ENCODE results near the gene DNAJB6. TPM values are rescaled to one million over a fixed set of nuclear protein-coding genes. Genes with fewer than 3 reads are reported as not detected.

The DNAJB6 gene
- total RNA-seq, 2 experiments from 2014 or later: 56.4 to 65.9 TPM

DNA sequence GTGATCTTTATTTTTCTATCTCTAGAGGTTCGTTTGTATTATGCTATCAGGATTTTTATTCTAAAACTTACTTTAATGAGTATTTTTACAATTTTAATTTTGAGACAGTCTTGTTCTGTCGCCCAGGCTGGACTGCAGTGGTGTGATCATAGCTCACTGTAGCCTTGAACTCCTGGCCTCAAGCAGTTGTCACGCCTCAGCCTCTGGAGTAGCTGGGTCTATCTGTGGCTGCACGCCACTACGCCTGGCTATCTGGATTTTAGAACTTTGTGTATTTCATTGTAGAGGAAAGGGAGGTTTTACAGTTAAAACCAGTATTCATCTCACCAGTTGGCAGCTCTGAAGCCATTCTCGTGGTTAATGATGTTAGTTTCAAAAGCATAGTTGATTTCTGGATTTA lies 25.9 kb downstream of the DNAJB6 start:
- Histone ChIP-seq H3K36me3 (ENCODE audit: insufficient read depth, low read length) (peaks cover 100% of the 10 kb centered on the region), H3K79me2 (ENCODE audit: insufficient read depth, low read depth, low read length) (peaks cover 62% of the 10 kb centered on the region), H2AFZ (ENCODE audit: low read length) (no peak overlapping the region), H3K9me3 (ENCODE audit: low read length) (no peaks in the 10 kb centered on the region), H3K4me3 (ENCODE audit: low read depth, low read length, poor library complexity, severe bottlenecking) (no peak overlapping the region), H3K9me2 (ENCODE audit: insufficient read depth, low read length) (no peaks in the 10 kb centered on the region), H3K27ac (ENCODE audit: low read depth, low read length, poor library complexity, severe bottlenecking) (no peak overlapping the region), H3K4me2 (ENCODE audit: low read length) (no peak overlapping the region), H4K20me1 (ENCODE audit: insufficient read depth, low read length) (peaks cover 15% of the 10 kb centered on the region), H3K4me1 (ENCODE audit: insufficient read depth, low read length, poor library complexity, severe bottlenecking) (no peaks in the 10 kb centered on the region)
- ChIA-PET CTCF (ENCODE audit: unreplicated experiment) (no interaction called here), POLR2A (no interaction called here)
- intact Hi-C loops (cut with micrococcal nuclease; ENCODE audit: unreplicated experiment): no loop called here
- no peak for DNase-seq (ENCODE audit: low spot score)
- TF ChIP-seq, protein P1, sequence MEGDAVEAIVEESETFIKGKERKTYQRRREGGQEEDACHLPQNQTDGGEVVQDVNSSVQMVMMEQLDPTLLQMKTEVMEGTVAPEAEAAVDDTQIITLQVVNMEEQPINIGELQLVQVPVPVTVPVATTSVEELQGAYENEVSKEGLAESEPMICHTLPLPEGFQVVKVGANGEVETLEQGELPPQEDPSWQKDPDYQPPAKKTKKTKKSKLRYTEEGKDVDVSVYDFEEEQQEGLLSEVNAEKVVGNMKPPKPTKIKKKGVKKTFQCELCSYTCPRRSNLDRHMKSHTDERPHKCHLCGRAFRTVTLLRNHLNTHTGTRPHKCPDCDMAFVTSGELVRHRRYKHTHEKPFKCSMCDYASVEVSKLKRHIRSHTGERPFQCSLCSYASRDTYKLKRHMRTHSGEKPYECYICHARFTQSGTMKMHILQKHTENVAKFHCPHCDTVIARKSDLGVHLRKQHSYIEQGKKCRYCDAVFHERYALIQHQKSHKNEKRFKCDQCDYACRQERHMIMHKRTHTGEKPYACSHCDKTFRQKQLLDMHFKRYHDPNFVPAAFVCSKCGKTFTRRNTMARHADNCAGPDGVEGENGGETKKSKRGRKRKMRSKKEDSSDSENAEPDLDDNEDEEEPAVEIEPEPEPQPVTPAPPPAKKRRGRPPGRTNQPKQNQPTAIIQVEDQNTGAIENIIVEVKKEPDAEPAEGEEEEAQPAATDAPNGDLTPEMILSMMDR (conservative IDR thresholded peaks at IDR 0.05; ENCODE audit: low read length): no peak
- TF ChIP-seq EZH2phosphoT487 (IDR thresholded peaks at IDR 0.05; ENCODE audit: borderline replicate concordance, low read depth, low read length): no peak
- BruUV-seq (replicated peaks): no TSS peak

DNA sequence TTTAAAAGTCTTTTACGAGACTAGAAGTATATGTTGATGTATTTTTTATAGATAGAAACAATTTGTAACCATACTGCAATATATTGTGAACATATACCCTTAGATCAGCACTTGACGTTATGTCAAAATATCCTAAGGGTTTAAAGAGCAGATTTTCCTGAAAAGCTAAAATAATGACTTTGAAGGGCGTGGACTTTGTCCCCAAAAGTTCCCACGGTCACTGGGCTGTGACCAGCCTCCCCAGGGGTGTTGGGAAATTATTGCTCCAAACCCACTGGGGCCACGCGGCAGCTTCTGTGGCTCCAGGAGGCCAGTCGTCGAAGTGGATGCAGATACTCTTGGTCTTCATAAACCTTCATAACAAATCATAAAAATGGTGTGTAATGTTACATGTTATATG lies 29.9 kb downstream of the DNAJB6 start:
- TF ChIP-seq EZH2phosphoT487 (IDR thresholded peaks at IDR 0.05; ENCODE audit: borderline replicate concordance, low read depth, low read length): no peak
- TF ChIP-seq, protein P1 (conservative IDR thresholded peaks at IDR 0.05; ENCODE audit: low read length): no peak
- Histone ChIP-seq H3K4me3 (ENCODE audit: low read depth, low read length, poor library complexity, severe bottlenecking) (no peak overlapping the region), H3K27ac (ENCODE audit: low read depth, low read length, poor library complexity, severe bottlenecking) (no peak overlapping the region), H3K4me1 (ENCODE audit: insufficient read depth, low read length, poor library complexity, severe bottlenecking) (no peaks in the 10 kb centered on the region), H4K20me1 (ENCODE audit: insufficient read depth, low read length) (no peaks in the 10 kb centered on the region; the same call in 1 of the 2 replicates), H3K36me3 (ENCODE audit: insufficient read depth, low read length) (peaks cover 100% of the 10 kb centered on the region), H2AFZ (ENCODE audit: low read length) (no peak overlapping the region), H3K4me2 (ENCODE audit: low read length) (no peak overlapping the region), H3K9me3 (ENCODE audit: low read length) (no peaks in the 10 kb centered on the region), H3K9me2 (ENCODE audit: insufficient read depth, low read length) (no peaks in the 10 kb centered on the region), H3K79me2 (ENCODE audit: insufficient read depth, low read depth, low read length) (peaks cover 38% of the 10 kb centered on the region; the same call in 1 of the 2 replicates)
- CTCF ChIA-PET (ENCODE audit: unreplicated experiment): no interaction called here
- POLR2A ChIA-PET: no interaction called here
- no peak for DNase-seq (ENCODE audit: low spot score)
- BruUV-seq (replicated peaks): no TSS peak
- intact Hi-C loops (cut with micrococcal nuclease; ENCODE audit: unreplicated experiment): no loop called here

DNA sequence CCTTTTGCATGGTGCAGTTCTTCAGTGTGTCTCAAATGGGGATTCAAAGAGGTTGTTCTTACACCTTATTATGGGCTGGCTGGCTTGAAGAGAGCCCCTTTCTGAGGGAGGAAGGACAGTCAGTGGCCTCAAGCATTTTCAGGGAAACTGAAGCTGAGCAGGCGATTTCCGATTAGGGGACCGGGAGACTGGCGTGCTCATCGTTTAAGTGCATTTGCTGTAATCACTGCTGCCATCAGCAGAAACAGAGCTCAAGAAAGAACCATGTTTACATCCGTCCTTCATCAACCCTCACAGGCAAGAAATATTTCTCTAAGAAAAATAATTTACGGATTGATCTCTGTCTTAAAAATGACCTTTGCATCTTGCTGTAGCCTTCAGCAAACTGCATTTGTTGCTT lies 32.2 kb downstream of the DNAJB6 start:
- no peaks in the 10 kb centered on the region for H3K9me2 ChIP-seq (ENCODE audit: insufficient read depth, low read length)
- POLR2A ChIA-PET: no interaction called here
- no peak overlapping the region for H3K4me2 ChIP-seq (ENCODE audit: low read length)
- BruUV-seq (replicated peaks): TSS peak; percentile 15
- peaks cover 38% of the 10 kb centered on the region; the same call in 1 of the 2 replicates for H3K79me2 ChIP-seq (ENCODE audit: insufficient read depth, low read depth, low read length)
- peaks cover 100% of the 10 kb centered on the region for H3K36me3 ChIP-seq (ENCODE audit: insufficient read depth, low read length)
- intact Hi-C loops (cut with micrococcal nuclease; ENCODE audit: unreplicated experiment): no loop called here
- CTCF ChIA-PET (ENCODE audit: unreplicated experiment): no interaction called here
- DNase-seq (ENCODE audit: low spot score): no peak
- H3K9me3 ChIP-seq (ENCODE audit: low read length): no peaks in the 10 kb centered on the region
- no peaks in the 10 kb centered on the region for H4K20me1 ChIP-seq (ENCODE audit: insufficient read depth, low read length)
- H3K4me1 ChIP-seq (ENCODE audit: insufficient read depth, low read length, poor library complexity, severe bottlenecking): no peaks in the 10 kb centered on the region
- H3K4me3 ChIP-seq (ENCODE audit: low read depth, low read length, poor library complexity, severe bottlenecking): no peak overlapping the region
- TF ChIP-seq, protein P1 (conservative IDR thresholded peaks at IDR 0.05; ENCODE audit: low read length): no peak
- no peak for TF ChIP-seq EZH2phosphoT487 (IDR thresholded peaks at IDR 0.05; ENCODE audit: borderline replicate concordance, low read depth, low read length)
- H2AFZ ChIP-seq (ENCODE audit: low read length): no peak overlapping the region
- no peak overlapping the region for H3K27ac ChIP-seq (ENCODE audit: low read depth, low read length, poor library complexity, severe bottlenecking)
